OCI-LY7 (cell line): ENCODE measurements around the gene RASL11A. TPM values are rescaled to one million over a fixed set of nuclear protein-coding genes. Genes with fewer than 3 reads are reported as not detected.

Experiments
- BruUV-seq: library from RNA; stranded (reverse); fragments of 400-500 nt; replicated peaks from 2 replicates; lab custom pipeline; 2021; lab: Mats Ljungman, UMichigan
- CTCF ChIA-PET: fragments of 300-600 bp; sonication (Branson Sonifier 250); formaldehyde crosslinking; loops from one replicate; lab custom pipeline; 2022; ENCODE audit warnings: antibody characterized with exemption; ENCODE audit not compliant: unreplicated experiment; lab: Charles Lee
- POLR2A ChIA-PET: fragments of 300-600 bp; sonication (Branson Sonifier 250); formaldehyde crosslinking; loops from one replicate; lab custom pipeline; 2022; ENCODE audit warnings: antibody characterized with exemption; lab: Charles Lee
- DNase-seq: peaks from one replicate; pipeline ENCODE4 v3.0.0-alpha.2; 2015; ENCODE audit warnings: low spot score
- H2AFZ ChIP-seq: fragments of 200-600 bp; sonication (generic), shearing (Covaris generic); 2 replicates; pipeline ENCODE4 v1.6.1; 2014; ENCODE audit warnings: mild to moderate bottlenecking, antibody characterized with exemption, low read length, moderate library complexity
- H3K27ac ChIP-seq: fragments of 200-600 bp; sonication (generic); 2 replicates; pipeline ENCODE4 v1.5.1; 2014; ENCODE audit warnings: mixed run types, low read depth, mild to moderate bottlenecking, moderate library complexity, low read length, inconsistent platforms; ENCODE audit not compliant: poor library complexity, severe bottlenecking
- H3K36me3 ChIP-seq: fragments of 200-600 bp; sonication (generic); 2 replicates; pipeline ENCODE4 v1.6.1; 2014; ENCODE audit warnings: mild to moderate bottlenecking, antibody characterized with exemption, low read length, moderate library complexity, mixed read lengths; ENCODE audit not compliant: insufficient read depth
- H3K4me1 ChIP-seq: fragments of 200-600 bp; sonication (generic); 2 replicates; pipeline ENCODE4 v1.5.1; 2014; ENCODE audit warnings: mild to moderate bottlenecking, low read length; ENCODE audit not compliant: insufficient read depth, poor library complexity, severe bottlenecking
- H3K4me2 ChIP-seq: fragments of 200-600 bp; sonication (generic); 2 replicates; pipeline ENCODE4 v1.6.1; 2014; ENCODE audit warnings: mild to moderate bottlenecking, low read length
- H3K4me3 ChIP-seq: fragments of 200-600 bp; sonication (generic); 2 replicates; pipeline ENCODE4 v1.5.1; 2014; ENCODE audit warnings: mild to moderate bottlenecking, low read depth, low read length; ENCODE audit not compliant: poor library complexity, severe bottlenecking
- H3K79me2 ChIP-seq: fragments of 200-600 bp; sonication (generic); 2 replicates; pipeline ENCODE4 v1.6.1; 2016; ENCODE audit warnings: low read depth, mild to moderate bottlenecking, low read length, moderate library complexity, mixed read lengths; ENCODE audit not compliant: insufficient read depth
- H3K9me2 ChIP-seq: fragments of 200-600 bp; sonication (generic); 2 replicates; pipeline ENCODE4 v1.6.1; 2016; ENCODE audit warnings: mild to moderate bottlenecking, low read length, mixed read lengths; ENCODE audit not compliant: insufficient read depth
- H3K9me3 ChIP-seq: fragments of 200-600 bp; sonication (generic); 2 replicates; pipeline ENCODE4 v1.6.1; 2014; ENCODE audit warnings: mild to moderate bottlenecking, mixed run types, low read length, mixed read lengths
- H4K20me1 ChIP-seq: fragments of 200-600 bp; sonication (generic); 2 replicates; pipeline ENCODE4 v1.6.1; 2014; ENCODE audit warnings: mild to moderate bottlenecking, antibody characterized with exemption, low read length, moderate library complexity, mixed read lengths; ENCODE audit not compliant: insufficient read depth
- EZH2phosphoT487 ChIP-seq: fragments of 200-600 bp; sonication (generic); IDR thresholded peaks from 2 replicates; pipeline ENCODE4 v1.6.1; 2018; ENCODE audit warnings: low read depth, borderline replicate concordance, mild to moderate bottlenecking, mixed run types, antibody characterized with exemption, low read length, moderate library complexity, mixed read lengths
- intact Hi-C: fragments of 100-400 bp; cut with micrococcal nuclease; formaldehyde crosslinking; loops from one replicate; pipeline ENCODE4 v1.10.0; 2022; ENCODE audit not compliant: unreplicated experiment
- total RNA-seq, 2 experiments: library from RNA; depleted of rRNA in 1 of 2; stranded (reverse); fragments of >200 nt in 1 of 2; shearing (Covaris generic) in 1 of 2; gene quantifications; 2 replicates each; pipeline ENCODE4 v1.2.3, GENCODE V29; 2014 to 2022
- TF ChIP-seq, protein P1 (sequence below): fragments of 200-600 bp; sonication (generic); conservative IDR thresholded peaks from 2 replicates; pipeline ENCODE4 v1.5.1; 2014; ENCODE audit warnings: mild to moderate bottlenecking, antibody characterized with exemption, low read length, moderate library complexity, mixed read lengths

Gene RASL11A
- total RNA-seq, 2 experiments from 2014 or later = 1.3 to 2.4 TPM

DNA sequence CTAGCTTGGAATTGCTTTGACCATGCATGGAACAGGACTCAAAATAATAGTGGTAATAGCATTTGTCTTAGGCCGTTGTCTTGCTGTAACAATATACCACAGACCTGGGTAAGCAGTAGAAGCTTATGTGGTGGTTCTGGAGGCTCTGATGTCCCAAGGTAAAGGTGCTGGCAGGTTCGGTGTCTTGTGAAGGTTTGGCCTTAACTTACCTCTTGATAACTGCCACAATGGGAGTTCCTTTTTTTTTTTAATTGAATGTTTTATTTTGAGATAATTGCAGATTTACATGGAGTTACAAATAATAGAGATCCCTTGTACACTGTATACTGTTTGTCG lies 13.4 kb upstream of the RASL11A start:
- Histone ChIP-seq H4K20me1 (peaks cover 28% of the 10 kb centered on the region; the same call in 1 of the 2 replicates), H3K4me2 (no peak overlapping the region), H3K4me1 (peaks cover 73% of the 10 kb centered on the region), H3K36me3 (peaks cover 100% of the 10 kb centered on the region), H3K79me2 (peaks cover 57% of the 10 kb centered on the region), H3K9me3 (no peaks in the 10 kb centered on the region), H3K27ac (no peak overlapping the region), H2AFZ (no peak overlapping the region), H3K4me3 (no peak overlapping the region), H3K9me2 (no peaks in the 10 kb centered on the region)
- intact Hi-C loops = no loop called here
- POLR2A ChIA-PET = interaction anchor here (0.5 to 1.4 kb wide), 5 partner anchors 8 to 232 kb away, joined by 3 to 6 read pairs (median 4); no protein-coding TSS in a partner anchor
- DNase-seq = no peak
- TF ChIP-seq EZH2phosphoT487 = no peak
- TF ChIP-seq, protein P1, sequence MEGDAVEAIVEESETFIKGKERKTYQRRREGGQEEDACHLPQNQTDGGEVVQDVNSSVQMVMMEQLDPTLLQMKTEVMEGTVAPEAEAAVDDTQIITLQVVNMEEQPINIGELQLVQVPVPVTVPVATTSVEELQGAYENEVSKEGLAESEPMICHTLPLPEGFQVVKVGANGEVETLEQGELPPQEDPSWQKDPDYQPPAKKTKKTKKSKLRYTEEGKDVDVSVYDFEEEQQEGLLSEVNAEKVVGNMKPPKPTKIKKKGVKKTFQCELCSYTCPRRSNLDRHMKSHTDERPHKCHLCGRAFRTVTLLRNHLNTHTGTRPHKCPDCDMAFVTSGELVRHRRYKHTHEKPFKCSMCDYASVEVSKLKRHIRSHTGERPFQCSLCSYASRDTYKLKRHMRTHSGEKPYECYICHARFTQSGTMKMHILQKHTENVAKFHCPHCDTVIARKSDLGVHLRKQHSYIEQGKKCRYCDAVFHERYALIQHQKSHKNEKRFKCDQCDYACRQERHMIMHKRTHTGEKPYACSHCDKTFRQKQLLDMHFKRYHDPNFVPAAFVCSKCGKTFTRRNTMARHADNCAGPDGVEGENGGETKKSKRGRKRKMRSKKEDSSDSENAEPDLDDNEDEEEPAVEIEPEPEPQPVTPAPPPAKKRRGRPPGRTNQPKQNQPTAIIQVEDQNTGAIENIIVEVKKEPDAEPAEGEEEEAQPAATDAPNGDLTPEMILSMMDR = no peak
- CTCF ChIA-PET = no interaction called here
- BruUV-seq = no TSS peak

DNA sequence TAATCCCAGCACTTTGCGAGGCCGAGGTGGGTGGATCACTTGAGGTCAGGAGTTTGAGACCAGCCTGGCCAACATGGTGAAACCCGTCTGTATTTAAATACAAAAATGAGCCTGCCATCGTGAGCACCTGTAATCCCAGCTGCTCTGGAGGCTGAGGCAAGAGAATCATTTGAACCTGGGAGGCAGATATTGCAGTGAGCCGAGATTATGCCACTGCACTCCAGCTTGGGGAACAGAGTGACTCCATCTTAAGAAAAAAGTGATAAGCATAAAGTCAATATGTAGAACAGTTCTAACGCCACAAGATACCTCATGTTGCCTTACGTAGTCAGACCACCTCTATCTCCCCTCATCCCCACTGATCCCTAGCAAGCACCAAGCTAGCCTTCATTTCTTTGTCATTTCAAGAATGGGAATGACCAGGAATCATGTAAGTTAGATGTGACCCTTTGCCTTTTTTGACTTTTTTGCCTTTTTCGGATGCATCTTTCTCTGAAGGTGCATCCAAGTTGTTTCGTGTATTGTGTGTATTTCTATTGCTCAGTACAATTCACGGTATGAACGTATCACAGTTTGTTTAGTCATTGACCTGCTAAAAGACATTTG lies 12.9 kb upstream of the RASL11A start:
- peaks cover 99% of the 10 kb centered on the region for H3K36me3 ChIP-seq

More for the DNA sequence above, 12.9 kb upstream of the RASL11A start:
- Histone ChIP-seq H2AFZ (no peak overlapping the region), H3K4me3 (no peak overlapping the region), H3K4me1 (peaks cover 73% of the 10 kb centered on the region), H3K4me2 (no peak overlapping the region), H3K9me3 (no peaks in the 10 kb centered on the region), H3K27ac (peak overlapping the region; percentile 58), H3K9me2 (no peaks in the 10 kb centered on the region), H4K20me1 (peaks cover 22% of the 10 kb centered on the region; the same call in 1 of the 2 replicates), H3K79me2 (peaks cover 52% of the 10 kb centered on the region)
- no TSS peak for BruUV-seq
- TF ChIP-seq EZH2phosphoT487 = no peak
- TF ChIP-seq, protein P1 = no peak
- DNase-seq = no peak
- intact Hi-C loops = loop anchor here (2.0 kb wide), 1 partner anchor 189 kb away; no protein-coding TSS in a partner anchor
- ChIA-PET POLR2A (interaction anchor here (0.5 to 1.4 kb wide), 5 partner anchors 8 to 90 kb away, joined by 3 to 6 read pairs (median 4); no protein-coding TSS in a partner anchor), CTCF (no interaction called here)
